Urinary bladder (tissue), 4 donors: ENCODE measurements around the gene AGAP1. TPM values are rescaled to one million over a fixed set of nuclear protein-coding genes. Genes with fewer than 3 reads are reported as not detected.

Experiments used
- DNase-seq: peaks from one replicate; pipeline ENCODE4 v3.0.0-alpha.2; 2015; ENCODE audit errors: extremely low spot score
- H3K27ac ChIP-seq: one replicate; pipeline ENCODE4 v1.5.1; 2013; ENCODE audit warnings: low read depth, mild to moderate bottlenecking, moderate library complexity
- H3K36me3 ChIP-seq: one replicate; pipeline ENCODE4 v1.6.1; 2013; ENCODE audit warnings: mild to moderate bottlenecking, moderate library complexity; ENCODE audit not compliant: insufficient read depth
- H3K4me1 ChIP-seq: one replicate; pipeline ENCODE4 v1.6.1; 2013; ENCODE audit warnings: mild to moderate bottlenecking, moderate library complexity; ENCODE audit not compliant: insufficient read depth
- H3K4me3 ChIP-seq: one replicate; pipeline ENCODE4 v1.5.1; 2013; ENCODE audit warnings: low read depth, low read length
- WGBS: extraction: QIAGEN DNeasy Blood & Tissue Kit; methylation state at CpG from one replicate; pipeline ENCODE4 v1.1.7; 2013; 5-methylcytosine and 5-hydroxymethylcytosine counted together
- polyA plus RNA-seq: library from polyadenylated mRNA; stranded (reverse); fragments of 200-250 nt; gene quantifications from one replicate; pipeline ENCODE4 v1.2.3, GENCODE V29; 2013
- total RNA-seq: library from RNA; depleted of rRNA; stranded (reverse); fragments of >200 nt; gene quantifications from one replicate; pipeline ENCODE4 v1.2.3, GENCODE V29; 2014
- donor health status: healthy with polysubstance abuse.
- donor health status: healthy.

The AGAP1 gene
- total and polyA plus RNA-seq, 2 donors, result 12.8 to 24.7 TPM

GRCh38 chr2:235545339-235546150 is 51.7 kb downstream of the AGAP1 start:
- no peak for DNase-seq
- no peak overlapping the region for H3K4me3 ChIP-seq
- no peaks in the 10 kb centered on the region for H3K36me3 ChIP-seq
- H3K4me1 ChIP-seq, result no peaks in the 10 kb centered on the region
- WGBS, result 75% methylated on average over 11 of the region's 11 CpGs
- H3K27ac ChIP-seq, result no peak overlapping the region

- H3K4me3 ChIP-seq, result no peak overlapping the region
- WGBS, result 91% methylated on average over 3 of the region's 3 CpGs
- no peak overlapping the region for H3K27ac ChIP-seq
- H3K36me3 ChIP-seq, result no peaks in the 10 kb centered on the region
- H3K4me1 ChIP-seq, result no peaks in the 10 kb centered on the region
- DNase-seq, result no peak
Observed at GRCh38 chr2:235546151-235546435, 52.2 kb downstream of the AGAP1 start.

GRCh38 chr2:235546436-235546835 is 52.6 kb downstream of the AGAP1 start:
- Histone ChIP-seq H3K4me1 (no peaks in the 10 kb centered on the region), H3K27ac (no peak overlapping the region), H3K4me3 (no peak overlapping the region), H3K36me3 (no peaks in the 10 kb centered on the region)
- 91% methylated on average over 9 of the region's 9 CpGs for WGBS
- no peak for DNase-seq

- DNase-seq, result no peak
- no peaks in the 10 kb centered on the region for H3K4me1 ChIP-seq
- 91% methylated on average over 19 of the region's 19 CpGs for WGBS
Observed at GRCh38 chr2:235549735-235550377, 56.0 kb downstream of the AGAP1 start.

DNA sequence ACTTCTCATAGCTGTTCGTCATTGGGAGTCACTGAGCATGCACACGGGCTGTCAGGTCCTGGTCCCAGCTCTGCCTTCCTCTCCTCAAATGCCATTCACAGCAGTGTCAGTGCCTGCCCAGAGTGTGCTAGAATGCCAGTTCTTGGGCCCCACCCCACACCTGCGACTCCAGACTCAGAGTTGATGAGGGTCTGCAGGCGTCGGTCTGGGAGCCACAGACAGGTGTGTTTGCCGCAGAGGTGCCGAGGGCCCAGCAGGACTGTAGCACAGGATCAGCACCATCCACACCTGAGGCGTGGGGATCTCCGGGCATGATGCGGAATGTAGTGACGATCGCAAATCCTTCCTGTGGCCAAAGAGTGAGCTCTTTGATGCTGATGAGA is 56.5 kb downstream of the AGAP1 start:
- DNase-seq, result no peak
- no peaks in the 10 kb centered on the region for H3K36me3 ChIP-seq
- H3K27ac ChIP-seq, result no peak overlapping the region
- WGBS, result 95% methylated on average over 12 of the region's 12 CpGs
- H3K4me1 ChIP-seq, result no peaks in the 10 kb centered on the region
- no peak overlapping the region for H3K4me3 ChIP-seq

More at GRCh38 chr2:235549735-235550377, 56.0 kb downstream of the AGAP1 start:
- Histone ChIP-seq H3K36me3 (no peaks in the 10 kb centered on the region), H3K4me3 (no peak overlapping the region), H3K27ac (no peak overlapping the region)

GRCh38 chr2:235550946-235551345 is 57.1 kb downstream of the AGAP1 start:
- Histone ChIP-seq H3K4me1 (no peaks in the 10 kb centered on the region), H3K4me3 (no peak overlapping the region), H3K36me3 (no peaks in the 10 kb centered on the region), H3K27ac (no peak overlapping the region)
- no peak for DNase-seq
- 97% methylated on average over 8 of the region's 8 CpGs for WGBS

DNA sequence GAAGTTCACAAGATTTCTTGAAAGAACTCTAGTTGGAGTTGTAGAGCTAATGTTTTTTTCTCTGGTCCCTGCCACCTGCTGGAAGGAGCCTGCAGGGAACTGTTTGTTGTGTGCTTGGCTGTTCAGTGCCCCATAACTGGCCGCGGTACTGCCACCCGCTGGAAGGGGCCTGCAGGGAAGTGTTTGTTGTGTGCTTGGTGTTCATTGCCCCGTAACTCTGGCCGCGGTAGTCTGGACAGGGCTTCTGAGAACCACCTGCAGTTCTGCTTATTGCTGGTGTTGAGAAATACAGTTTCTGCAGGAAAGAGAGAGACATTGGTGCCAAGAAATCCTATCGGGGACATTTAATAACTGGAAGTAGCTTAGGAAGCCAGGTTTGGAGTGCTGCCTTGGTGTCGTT is 58.1 kb downstream of the AGAP1 start:
- Histone ChIP-seq H3K4me1 (no peaks in the 10 kb centered on the region), H3K27ac (no peak overlapping the region), H3K4me3 (no peak overlapping the region), H3K36me3 (no peaks in the 10 kb centered on the region)
- no peak for DNase-seq
- 31% methylated on average over 8 of the region's 8 CpGs for WGBS

GRCh38 chr2:235552671-235553070 is 58.8 kb downstream of the AGAP1 start:
- Histone ChIP-seq H3K27ac (no peak overlapping the region), H3K36me3 (no peaks in the 10 kb centered on the region), H3K4me3 (no peak overlapping the region), H3K4me1 (no peaks in the 10 kb centered on the region)
- no peak for DNase-seq
- 88% methylated on average over 3 of the region's 3 CpGs for WGBS

- Histone ChIP-seq H3K27ac (no peak overlapping the region), H3K4me1 (no peaks in the 10 kb centered on the region), H3K4me3 (no peak overlapping the region), H3K36me3 (no peaks in the 10 kb centered on the region)
- 78% methylated on average over 6 of the region's 6 CpGs for WGBS
- no peak for DNase-seq
Observed at GRCh38 chr2:235553291-235553690, 59.4 kb downstream of the AGAP1 start.

DNA sequence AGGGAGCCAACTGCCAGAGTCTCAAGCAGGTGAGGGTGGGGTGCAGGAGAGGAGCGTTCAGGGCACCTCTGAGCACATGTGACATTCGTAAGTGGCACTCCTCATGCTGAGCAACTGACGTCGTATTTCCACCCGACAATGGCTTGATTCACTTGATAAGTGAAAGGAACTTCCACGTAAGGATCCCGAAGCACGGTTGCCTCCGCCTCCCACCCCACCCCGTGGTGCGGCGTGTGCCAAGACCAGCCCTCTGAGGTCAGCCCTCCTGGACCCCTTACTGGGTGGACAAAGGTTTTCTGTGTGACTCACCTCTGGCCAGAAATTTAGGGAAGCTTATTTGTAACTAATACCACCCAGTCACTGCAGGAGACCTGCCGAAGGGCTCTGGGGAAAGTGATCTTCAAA is 59.9 kb downstream of the AGAP1 start:
- no peaks in the 10 kb centered on the region for H3K36me3 ChIP-seq
- H3K27ac ChIP-seq, result no peak overlapping the region
- H3K4me1 ChIP-seq, result no peaks in the 10 kb centered on the region
- H3K4me3 ChIP-seq, result no peak overlapping the region
- 86% methylated on average over 13 of the region's 13 CpGs for WGBS
- DNase-seq, result no peak

- H3K27ac ChIP-seq, result no peak overlapping the region
- 96% methylated on average over 6 of the region's 6 CpGs for WGBS
- H3K4me1 ChIP-seq, result no peaks in the 10 kb centered on the region
- H3K36me3 ChIP-seq, result no peaks in the 10 kb centered on the region
- DNase-seq, result no peak
- no peak overlapping the region for H3K4me3 ChIP-seq
Observed at GRCh38 chr2:235554385-235554784, 60.5 kb downstream of the AGAP1 start.

DNA sequence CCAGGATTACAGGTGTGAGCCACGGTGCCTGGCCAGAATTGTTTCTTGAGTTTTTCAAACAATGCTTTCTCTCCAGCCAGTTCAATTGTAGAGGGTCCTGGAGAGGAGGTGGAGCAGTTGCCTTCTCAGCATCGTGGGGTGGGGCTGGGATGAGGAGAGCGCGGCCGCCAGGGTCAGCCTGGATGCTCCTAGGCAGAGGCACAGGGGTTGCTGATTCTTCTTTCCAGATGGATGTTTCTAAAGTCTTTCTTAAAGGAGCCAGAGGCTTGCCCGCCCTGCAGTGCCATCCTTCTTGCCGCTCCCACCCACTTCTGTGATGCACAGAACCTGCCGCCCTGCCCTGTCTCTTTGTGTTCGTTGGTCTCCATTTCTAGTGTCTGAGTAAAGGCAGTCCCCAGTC is 61.1 kb downstream of the AGAP1 start:
- Histone ChIP-seq H3K4me3 (no peak overlapping the region), H3K27ac (no peak overlapping the region), H3K4me1 (no peaks in the 10 kb centered on the region), H3K36me3 (no peaks in the 10 kb centered on the region)
- DNase-seq, result no peak
- 95% methylated on average over 9 of the region's 9 CpGs for WGBS

GRCh38 chr2:235555371-235555770 is 61.5 kb downstream of the AGAP1 start:
- H3K36me3 ChIP-seq, result no peaks in the 10 kb centered on the region
- DNase-seq, result no peak
- H3K4me1 ChIP-seq, result no peaks in the 10 kb centered on the region
- H3K4me3 ChIP-seq, result no peak overlapping the region
- WGBS, result 77% methylated on average over 6 of the region's 6 CpGs
- no peak overlapping the region for H3K27ac ChIP-seq

DNA sequence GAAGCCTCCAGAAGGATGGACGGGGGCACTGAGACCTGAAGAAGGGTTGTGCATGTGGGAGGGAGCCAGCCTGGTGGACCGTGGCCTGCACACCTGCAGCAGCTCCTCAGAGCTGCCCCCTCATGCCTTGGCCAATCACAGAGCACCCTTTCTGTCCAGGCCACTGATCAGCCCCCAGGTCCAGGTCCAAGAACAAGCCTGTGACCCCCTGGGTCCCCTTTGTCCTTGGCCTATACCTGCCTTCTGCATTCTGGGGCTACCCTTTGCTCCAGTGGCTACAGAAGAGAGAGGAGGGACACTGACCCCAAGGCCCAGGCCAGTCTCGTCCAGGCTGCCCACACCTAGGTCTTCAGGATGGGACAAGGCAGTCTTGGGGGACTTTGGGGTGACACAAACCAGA is 62.2 kb downstream of the AGAP1 start:
- DNase-seq, result no peak
- H3K4me1 ChIP-seq, result no peaks in the 10 kb centered on the region
- H3K36me3 ChIP-seq, result no peaks in the 10 kb centered on the region
- WGBS, result 93% methylated on average over 3 of the region's 3 CpGs
- H3K4me3 ChIP-seq, result no peak overlapping the region
- H3K27ac ChIP-seq, result no peak overlapping the region
